T-helper 1 cell (primary cell): Measurements from ENCODE around the gene KCNH1.
A peak's percentile ranks its signal among the peaks of the same experiment; 100 is the strongest.

ENCODE experiments used
- DNase-seq, 5 donors: peaks; one replicate each; pipeline ENCODE4 v3.0.0-alpha.2; 2012 to 2020
- total RNA-seq, 4 donors: gene quantifications; one replicate each; lab custom pipeline; 2026; lab: John Stamatoyannopoulos, UW

Gene KCNH1, protein sequence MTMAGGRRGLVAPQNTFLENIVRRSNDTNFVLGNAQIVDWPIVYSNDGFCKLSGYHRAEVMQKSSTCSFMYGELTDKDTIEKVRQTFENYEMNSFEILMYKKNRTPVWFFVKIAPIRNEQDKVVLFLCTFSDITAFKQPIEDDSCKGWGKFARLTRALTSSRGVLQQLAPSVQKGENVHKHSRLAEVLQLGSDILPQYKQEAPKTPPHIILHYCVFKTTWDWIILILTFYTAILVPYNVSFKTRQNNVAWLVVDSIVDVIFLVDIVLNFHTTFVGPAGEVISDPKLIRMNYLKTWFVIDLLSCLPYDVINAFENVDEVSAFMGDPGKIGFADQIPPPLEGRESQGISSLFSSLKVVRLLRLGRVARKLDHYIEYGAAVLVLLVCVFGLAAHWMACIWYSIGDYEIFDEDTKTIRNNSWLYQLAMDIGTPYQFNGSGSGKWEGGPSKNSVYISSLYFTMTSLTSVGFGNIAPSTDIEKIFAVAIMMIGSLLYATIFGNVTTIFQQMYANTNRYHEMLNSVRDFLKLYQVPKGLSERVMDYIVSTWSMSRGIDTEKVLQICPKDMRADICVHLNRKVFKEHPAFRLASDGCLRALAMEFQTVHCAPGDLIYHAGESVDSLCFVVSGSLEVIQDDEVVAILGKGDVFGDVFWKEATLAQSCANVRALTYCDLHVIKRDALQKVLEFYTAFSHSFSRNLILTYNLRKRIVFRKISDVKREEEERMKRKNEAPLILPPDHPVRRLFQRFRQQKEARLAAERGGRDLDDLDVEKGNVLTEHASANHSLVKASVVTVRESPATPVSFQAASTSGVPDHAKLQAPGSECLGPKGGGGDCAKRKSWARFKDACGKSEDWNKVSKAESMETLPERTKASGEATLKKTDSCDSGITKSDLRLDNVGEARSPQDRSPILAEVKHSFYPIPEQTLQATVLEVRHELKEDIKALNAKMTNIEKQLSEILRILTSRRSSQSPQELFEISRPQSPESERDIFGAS
- total RNA-seq = 0 to 0.15 (median 0.06) reads per million in 4 donors

DNA sequence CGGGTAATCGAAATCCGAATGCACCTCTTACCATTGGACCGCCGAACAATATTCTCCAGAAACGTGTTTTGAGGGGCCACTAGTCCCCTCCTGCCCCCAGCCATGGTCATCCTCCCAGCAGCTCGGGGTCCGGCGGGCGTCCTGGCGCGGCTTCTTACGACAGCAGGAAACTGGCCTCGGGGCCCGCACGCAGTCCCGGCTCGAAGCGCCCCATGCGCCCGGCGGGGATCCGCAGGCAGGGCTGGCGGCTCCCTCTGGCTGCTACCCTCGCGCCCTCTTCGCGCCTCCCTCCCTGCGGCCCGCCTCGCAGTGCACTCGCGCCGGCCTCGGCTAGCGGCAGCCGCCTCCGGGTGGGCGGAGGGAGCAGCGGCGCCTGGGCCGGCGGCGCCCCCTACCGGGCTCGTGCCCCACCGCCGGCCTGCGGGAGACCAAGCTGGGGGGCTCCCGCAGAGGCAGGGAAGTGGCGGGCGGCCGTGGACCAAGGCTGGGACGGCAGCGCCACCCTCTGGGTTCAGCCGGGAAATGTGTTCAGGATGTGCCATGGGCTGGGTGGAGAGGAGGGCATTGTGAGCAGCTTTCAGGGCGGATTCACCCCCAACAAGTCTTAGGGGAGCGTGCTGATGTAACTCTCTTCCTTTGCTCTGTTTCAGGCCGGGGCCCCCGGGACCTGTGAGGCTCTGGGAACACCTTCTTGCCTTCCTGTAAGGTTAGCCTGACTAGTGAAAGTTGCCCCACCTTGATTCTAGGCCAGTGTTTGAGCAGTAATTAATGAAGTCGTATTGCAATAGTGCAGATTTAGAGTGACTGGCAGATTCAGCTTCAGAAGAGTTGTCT is at the start of gene KCNH1:
Gene KCNH1 (minus strand): TSS at position 313 of the 834 bp plus-strand sequence. CDS start 203 bp downstream, at position 110.
- DNase-seq = peak; percentile 36 to 71 (median 55)

DNA sequence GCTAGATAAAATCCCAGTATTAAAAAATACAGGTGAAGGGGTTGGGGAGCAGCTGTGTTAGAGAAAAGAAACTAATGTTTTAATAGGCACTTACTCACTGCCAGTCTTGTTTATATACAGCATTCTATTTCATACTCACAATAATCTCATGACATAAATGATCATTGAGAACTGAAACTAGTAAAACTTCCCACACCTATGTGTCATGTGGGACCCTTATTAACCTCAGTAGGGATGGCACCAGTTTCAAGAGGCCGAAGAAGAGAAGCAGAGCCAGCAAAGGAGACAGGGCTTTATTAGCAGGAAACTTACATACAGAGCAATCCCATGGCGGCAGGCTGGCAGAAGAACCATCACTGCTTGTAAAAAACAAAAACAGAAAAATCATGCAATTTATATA is 48.8 kb upstream of the KCNH1 start:
- no peak for DNase-seq

DNA sequence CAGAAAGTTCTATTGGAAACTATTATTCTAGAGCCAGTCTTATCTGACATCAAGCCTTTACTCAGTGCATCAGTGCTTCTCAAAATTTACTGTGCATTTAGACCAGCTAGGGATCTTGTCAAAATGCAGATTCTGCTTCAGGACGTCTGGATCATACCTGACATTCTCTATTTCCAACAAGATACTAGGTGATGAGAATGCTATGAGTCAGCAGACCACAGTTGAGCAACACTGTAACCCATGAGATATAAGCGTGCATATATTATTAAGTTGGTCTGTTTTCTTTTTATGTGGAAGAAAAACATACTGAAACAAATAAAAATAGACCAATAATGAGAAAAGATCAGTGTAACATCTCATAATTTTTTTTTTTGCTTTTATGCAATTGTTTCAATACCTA is 40.4 kb upstream of the KCNH1 start:
- DNase-seq = no peak

DNA sequence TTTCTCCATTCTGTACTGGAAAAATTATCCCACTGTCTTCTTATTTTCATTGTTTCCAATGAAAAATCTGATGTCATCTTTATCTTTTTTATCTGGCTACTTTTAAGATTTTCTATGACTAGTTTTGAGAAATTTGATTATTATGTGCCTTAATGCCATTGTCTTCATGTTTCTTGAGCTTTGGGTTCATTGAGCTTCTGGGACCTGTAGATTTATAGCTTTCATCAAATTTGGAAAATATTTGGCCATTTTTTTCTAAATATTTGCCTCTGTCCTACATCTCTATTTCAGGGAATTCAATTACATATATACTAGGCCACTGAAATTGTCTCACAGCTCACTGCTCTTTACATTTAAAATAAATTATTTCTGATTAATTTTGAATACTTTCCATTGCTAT is 38.7 kb upstream of the KCNH1 start:
- no peak for DNase-seq

DNA sequence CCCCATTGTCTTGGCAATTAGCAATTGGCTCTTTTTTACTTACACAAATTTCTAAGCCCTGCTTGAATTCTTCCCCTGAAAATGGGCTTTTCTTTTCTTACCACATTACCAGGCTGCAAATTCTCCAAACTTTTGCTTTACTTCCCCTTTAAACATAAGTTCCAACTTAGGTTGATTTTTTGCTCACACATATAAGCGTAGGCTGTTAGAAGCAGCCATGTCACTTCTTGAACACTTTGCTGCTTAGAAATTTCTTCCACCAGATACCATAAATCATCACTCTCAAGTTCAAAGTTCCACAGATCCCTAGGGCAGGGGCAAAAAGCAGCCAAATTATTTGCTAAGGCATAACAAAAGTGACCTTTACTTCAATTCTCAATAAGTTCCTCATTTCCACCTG is 35.4 kb upstream of the KCNH1 start:
- no peak for DNase-seq

DNA sequence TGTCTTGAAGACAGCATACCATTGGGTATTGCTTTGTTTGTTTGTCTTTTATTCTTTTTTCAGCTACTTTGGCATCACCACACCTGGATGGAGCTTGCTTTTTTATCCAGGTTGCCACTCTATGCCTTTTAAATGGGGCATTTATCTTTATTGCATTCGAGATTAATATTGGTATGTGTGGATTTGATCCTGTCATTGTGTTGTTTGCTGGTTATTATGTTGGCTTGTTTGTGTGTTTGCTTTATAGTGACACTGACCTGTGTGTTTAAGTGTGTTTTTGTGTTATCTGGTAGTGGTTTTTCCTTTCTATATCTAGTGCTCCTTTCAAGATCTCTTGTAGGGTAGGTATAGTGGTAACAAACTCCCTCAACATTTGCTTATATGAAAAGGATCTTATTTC is 24.9 kb upstream of the KCNH1 start:
- DNase-seq = no peak

DNA sequence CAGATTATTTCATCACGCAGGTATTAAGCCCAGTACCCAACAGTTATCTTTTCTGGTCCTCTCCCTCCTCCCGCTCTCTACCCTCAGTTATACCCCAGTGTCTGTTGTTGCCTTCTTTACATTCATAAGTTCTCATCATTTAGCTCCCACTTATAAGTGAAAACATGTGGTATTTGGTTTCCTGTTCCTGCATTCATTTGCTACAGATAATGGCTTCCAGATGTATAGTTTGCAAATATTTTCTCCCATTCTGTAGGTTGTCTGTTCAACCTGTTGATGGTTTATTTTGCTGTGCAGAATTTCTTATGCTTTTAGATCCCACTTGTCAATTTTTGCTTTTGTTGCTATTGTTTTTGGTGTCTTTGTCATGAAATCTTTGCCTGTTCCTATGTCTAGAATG is 21.1 kb upstream of the KCNH1 start:
- no peak for DNase-seq

DNA sequence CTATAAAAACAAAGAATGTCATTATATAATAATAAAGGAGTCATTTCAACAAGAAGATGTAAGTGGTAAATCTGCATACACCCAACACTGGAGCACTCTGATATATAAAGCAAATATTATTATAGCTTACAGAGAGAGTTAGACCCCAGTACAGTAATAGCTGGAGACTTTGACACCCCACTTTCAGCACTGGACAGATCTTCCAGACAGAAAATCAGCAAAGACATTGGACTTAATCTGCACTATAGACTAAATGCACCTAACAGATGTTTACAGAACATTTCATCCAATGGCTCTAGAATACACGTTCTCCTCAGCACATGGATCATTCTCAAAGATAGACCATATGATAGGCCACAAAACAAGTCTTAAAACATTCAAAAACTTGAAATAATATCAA is 20.0 kb upstream of the KCNH1 start:
- DNase-seq = no peak

DNA sequence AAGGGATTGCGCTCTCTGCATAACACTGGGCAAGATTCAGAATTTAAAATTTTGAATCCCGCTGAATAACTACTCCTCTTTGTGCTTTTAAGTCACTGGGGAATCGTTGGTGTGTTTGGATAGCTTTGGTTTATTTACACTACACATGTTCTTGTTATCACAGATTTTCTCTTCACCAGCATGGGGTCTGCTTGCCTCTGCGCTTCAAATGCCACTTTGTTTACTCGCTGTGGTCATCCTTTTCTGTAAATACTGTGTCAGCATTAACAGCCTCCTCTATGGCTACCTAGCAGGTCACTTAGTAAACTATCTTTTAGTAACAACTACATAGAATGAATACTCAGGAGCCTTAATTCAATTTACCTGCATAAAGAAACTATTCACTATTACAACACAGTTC is 14.4 kb upstream of the KCNH1 start:
- no peak for DNase-seq

DNA sequence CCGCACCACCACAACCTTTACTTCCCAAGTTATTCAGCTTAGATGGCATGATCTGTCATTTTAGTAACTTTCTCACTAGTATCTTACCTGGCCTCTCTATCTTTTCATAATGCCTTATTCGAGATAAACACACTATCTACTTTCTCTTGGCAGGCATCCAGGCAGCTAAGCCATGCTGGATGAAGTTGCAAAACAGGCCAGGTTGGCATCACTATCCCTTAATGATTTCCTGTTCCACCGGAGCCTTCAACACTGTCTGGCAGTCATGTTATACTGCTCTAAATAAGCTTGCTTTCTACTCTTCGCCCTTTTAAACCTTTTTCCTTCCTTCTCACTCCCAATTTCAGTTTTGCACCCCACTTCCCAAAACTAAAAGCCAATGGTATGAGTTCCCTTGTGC is 12.0 kb upstream of the KCNH1 start:
- no peak for DNase-seq

DNA sequence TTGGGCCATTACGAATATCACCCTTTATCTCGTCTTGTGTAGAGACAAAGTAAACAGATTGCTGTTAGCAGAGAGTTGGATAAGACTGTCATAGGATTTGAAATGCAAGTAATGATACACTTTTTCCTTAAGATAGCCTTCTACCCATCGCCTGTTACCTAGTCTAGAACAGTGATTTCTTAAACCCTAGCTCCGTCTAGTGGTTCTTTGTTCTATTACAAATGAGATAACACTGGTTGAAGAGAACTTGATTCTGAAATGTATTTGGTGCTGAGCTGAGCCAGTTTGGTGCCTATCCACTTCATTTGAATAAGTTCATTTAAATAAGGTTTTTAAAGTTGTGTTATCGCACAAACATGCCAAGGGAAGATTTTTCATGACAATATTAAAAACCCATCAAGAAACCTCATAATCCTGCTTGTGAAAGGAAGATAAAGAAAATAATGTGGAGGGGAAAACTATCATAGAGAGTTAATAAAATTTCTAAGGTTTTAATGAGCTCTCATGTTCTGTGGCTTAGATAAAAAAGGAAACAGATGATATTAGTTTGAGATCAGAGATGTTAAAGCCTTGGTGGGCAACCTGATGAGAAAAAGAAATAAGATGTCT is 1.5 kb upstream of the KCNH1 start:
- peak in 1 of 5 donors; percentile 24 for DNase-seq

DNA sequence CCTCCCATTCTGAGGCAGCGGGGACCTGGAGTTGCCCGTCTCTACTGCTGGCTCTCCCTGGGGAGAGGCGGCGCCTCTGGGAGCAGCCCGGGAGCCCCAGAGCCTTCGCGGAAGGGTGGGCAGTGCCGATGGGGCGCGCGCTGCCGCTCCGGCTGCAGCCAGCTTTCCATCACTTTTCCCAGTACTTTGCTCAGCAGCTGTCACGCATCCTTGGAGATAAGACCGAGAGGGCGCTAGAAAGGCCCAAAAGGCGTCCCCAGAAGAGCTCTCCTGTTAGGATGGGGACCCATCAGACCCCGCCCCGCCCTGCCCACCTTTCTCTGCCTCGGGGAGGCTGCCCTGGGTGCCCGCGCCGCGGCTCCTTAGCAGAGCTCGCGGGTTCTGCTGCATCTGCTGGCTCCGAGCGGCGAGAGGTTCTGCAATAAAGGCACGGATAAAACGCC is 534 bp downstream of the KCNH1 start:
- DNase-seq = no peak

DNA sequence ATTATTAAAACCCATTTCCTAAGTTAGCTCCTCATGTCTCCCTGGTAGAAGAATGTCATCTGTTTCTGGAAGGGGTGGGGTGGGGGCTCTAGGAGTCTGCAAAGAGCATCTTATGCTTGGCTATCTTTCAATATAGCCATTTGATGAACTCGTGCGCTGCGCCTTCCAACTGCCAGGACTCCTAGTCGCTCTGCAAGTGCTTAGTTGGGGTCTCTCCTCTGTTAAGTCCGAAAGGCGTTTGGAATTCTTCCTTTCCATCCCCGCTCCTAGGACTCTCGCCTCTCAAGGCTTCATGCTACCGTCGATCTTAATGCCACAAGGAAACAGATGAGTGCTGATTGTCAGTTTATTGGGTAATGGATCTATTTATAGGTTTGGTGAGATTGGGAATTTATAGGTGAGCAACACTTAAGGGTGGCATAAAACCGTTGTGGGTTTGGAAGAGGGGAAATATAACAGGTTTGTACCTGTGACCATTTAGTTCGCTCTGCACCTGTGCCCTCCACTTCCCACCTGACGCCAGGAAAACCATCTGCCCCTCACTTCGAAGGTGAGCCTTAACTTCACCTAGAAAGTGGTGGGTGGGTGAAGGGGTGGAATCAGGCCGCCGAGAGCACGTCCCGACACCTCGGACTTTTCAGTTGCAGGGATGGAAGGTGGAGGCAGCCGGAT is 1.1 kb downstream of the KCNH1 start:
- no peak for DNase-seq

DNA sequence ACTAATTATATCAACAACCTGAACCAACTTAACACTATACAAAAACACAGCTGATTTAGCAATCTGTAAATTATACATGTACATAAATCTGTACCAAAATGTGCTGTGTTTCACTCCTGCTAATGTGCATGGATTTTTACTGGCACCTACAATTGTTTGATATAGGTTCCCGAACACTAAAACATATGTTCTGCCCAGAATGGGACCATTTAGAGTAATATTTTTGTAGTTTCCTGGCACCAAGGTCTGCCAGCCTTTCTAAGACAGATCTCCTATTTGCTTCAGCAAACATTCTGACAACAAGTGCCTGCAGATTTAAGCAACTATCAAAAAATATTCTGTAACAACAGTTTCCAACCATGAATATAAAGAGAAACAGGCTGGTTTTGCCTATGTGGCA is 4.2 kb downstream of the KCNH1 start:
- DNase-seq = no peak

DNA sequence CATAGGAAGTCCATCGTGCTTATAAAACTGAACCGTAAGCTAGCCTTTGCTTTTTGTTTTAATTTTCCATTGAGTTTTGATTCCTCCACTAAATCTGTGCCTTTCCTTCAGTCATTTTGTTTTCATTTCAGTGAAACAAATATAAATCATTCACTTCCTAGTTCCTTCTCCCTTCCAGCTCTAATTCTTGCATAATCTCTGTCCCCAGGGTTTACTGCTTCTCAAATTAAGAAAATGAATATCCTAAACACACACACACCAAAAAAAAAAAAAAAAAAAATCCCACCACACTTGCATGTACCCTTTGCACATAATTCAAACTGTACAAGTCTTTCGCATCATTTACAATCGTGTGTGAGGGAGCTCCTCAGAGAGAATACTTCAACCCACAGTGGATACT is 6.8 kb downstream of the KCNH1 start:
- no peak for DNase-seq

DNA sequence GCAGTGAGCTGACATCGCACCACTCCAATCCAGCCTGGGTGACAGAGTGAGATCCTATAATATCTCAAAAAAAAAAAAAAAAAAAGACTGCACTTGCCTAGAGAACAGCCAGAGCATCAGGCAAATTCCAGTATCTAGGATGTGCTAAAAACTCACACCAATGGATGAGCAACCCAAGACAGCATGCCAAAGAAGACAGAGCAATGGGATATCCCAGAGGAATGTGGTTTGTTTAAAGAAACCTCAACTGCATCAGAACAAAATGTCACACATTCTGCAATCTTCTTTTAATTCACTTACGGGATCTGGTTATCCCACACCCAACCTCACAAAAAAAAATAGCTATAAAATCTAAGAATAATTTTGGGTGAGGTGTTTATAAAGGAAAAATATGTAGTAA is 7.3 kb downstream of the KCNH1 start:
- DNase-seq = no peak

DNA sequence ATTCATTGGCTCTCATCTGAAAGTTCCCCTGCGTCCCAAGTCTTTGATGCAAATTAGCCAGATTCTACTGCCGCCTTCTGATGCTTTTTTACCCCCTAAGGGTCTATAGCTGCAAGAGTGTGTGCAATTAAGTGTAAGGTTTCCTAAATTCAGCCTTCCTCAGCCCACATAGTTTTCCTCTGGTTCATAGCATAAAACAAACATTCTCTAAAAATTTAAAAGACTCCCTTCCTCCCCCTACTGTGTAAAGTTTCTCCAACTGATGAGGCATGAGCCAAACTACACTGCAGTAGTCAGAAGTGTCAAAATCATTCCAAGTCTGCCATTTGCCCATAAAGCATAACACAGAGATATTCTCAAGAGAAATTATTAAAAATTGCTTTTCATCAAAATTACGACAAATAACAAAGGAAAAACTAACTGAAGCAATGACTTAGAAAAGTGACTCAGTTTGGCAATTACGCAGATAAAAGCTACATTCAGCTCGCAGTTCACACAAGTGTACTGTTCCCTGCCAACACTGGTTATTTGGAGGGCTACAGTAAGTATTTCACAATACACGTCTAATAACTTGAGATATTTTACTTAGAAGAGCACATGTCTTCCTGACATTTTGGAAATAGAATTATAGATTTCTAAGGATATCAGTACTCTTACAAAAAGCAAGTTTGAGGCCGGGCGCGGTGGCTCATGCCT is 15.4 kb downstream of the KCNH1 start:
- no peak for DNase-seq

DNA sequence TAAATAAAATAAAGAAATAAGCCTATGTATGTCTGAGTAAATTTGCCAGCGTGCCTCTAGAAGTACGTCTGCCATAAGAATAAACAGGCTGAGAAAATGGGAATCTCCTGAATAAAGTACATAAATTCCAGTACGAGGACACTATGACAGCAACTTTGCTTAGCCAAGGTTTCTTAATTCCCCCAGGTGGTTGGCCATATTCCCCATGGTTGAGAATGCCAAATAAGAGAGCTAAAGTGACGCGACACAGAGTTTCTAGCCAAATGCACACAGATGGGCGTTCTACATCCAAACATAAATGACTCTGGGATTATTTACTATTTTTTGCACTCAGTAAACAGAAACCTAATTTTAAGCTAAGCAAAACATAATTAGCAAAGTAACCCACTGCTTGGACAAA is 19.5 kb downstream of the KCNH1 start:
- DNase-seq = no peak

DNA sequence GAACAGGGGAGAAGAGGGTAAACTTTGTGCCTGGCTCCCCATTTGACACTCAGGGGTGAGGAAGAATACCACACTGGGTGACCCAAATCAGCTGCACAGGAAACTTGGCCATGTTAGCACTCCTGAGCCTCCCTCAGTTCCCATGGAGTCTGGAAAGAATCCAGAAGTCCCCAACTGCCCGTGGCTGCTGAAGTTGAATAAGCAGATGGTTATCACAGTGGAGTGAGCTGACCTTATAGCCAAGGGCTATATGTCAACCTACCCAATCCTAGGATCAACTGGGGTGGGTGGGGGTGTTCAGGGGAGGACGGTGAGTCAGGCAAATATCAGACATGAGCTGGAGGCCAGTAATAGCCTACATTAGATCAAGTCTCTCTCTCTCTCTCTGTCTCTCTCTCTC is 20.4 kb downstream of the KCNH1 start:
- no peak for DNase-seq

DNA sequence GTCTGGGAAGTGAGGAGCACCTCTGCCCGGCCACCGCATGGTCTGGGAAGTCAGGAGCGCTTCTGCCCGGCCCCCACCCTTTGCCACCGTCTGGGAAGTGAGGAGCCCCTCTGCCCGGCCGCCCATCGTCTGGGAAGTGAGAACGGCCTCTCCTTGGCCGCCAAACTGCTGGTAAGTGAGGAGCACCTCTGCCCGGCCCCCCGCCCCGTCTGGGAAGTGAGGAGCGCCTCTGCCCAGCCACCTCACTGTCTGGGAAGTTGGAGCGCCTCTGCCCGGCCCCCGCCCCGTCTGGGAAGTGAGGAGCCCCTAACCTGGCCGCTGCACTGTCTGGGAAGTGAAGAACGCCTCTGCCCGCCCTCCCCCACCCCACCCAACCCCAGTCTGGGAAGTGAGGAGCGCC is 22.6 kb downstream of the KCNH1 start:
- no peak for DNase-seq

DNA sequence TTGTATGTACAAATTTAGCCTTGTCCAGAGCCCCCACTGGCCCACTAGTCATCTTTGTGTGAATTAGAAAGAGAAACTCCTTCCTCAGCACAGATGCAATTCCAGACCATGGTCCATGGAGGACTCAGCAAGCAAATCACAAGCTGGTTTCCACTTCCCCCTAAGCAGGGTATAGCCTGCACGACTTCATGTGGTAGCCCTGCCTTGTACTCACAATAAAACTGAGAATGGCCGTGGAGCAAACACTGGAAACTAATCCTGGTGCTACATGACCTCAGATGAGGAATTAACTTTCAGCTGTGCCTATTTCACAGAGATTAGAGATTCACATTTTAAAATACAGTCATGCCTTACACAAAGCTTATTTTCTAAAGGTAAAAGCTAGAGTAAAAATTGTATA is 32.5 kb downstream of the KCNH1 start:
- no peak for DNase-seq
